BJ (cell line): ENCODE results near the gene PRKCE. TPM values are rescaled to one million over a fixed set of nuclear protein-coding genes. Genes with fewer than 3 reads are reported as not detected.

ENCODE experiments used
- CTCF ChIA-PET: fragments of 350-600 bp; formaldehyde crosslinking; extraction: SDS; loops from one replicate; lab custom pipeline; 2021; ENCODE audit warnings: antibody characterized with exemption, inconsistent platforms; lab: Yijun Ruan, JAX
- POLR2A ChIA-PET: fragments of 300-600 bp; sonication (Branson Sonifier 250); formaldehyde crosslinking; extraction: SDS; loops from one replicate; lab custom pipeline; 2021; ENCODE audit warnings: antibody characterized with exemption; lab: Charles Lee
- DNase-seq: peaks from one replicate; pipeline ENCODE4 v3.0.0-alpha.2; 2011; ENCODE audit warnings: low read depth
- H3K27me3 ChIP-seq: 2 replicates; pipeline ENCODE4 v1.6.0; 2011; ENCODE audit warnings: low read length; ENCODE audit not compliant: control insufficient read depth, insufficient read depth
- H3K36me3 ChIP-seq: 2 replicates; pipeline ENCODE4 v1.5.1; 2011; ENCODE audit warnings: low read length; ENCODE audit not compliant: control insufficient read depth, insufficient read depth
- H3K4me3 ChIP-seq: 2 replicates; pipeline ENCODE4 v1.5.1; 2011; ENCODE audit warnings: low read depth, mild to moderate bottlenecking, control low read depth, low read length
- CTCF ChIP-seq: IDR thresholded peaks from 2 replicates; pipeline ENCODE4 v1.5.1; 2011; ENCODE audit warnings: low read depth, mild to moderate bottlenecking, control low read depth, inconsistent platforms, low read length, moderate library complexity; ENCODE audit not compliant: insufficient read depth
- polyA plus RNA-seq: library from polyadenylated mRNA; depleted of rRNA; stranded (reverse); fragments of >200 nt; gene quantifications from 2 replicates; pipeline ENCODE4 v1.2.3, GENCODE V29; 2011

PRKCE gene
- polyA plus RNA-seq, 1 experiment: 19.7 TPM

- CTCF ChIA-PET: interaction anchor here (0.9 to 1.2 kb wide), 4 partner anchors 10 to 292 kb away, joined by 3 to 4 read pairs (median 3); no protein-coding TSS in a partner anchor
- DNase-seq: peak; percentile 98
- peak overlapping the region; percentile 13; the same call in 1 of the 2 replicates for H3K4me3 ChIP-seq
- POLR2A ChIA-PET: no interaction called here
- no peaks in the 10 kb centered on the region for H3K27me3 ChIP-seq
- H3K36me3 ChIP-seq: no peaks in the 10 kb centered on the region
- no peak for TF ChIP-seq CTCF
These were observed 422.1 kb downstream of the PRKCE start for GRCh38 chr2:46073540-46074046.

GRCh38 chr2:46074501-46074900, 423.0 kb downstream of the PRKCE start:
- Histone ChIP-seq H3K27me3 (no peaks in the 10 kb centered on the region), H3K36me3 (no peaks in the 10 kb centered on the region), H3K4me3 (no peak overlapping the region)
- ChIA-PET CTCF (interaction anchor here (0.6 to 1.2 kb wide), 4 partner anchors 11 to 292 kb away, joined by 3 read pairs; no protein-coding TSS in a partner anchor), POLR2A (no interaction called here)
- TF ChIP-seq CTCF: no peak
- no peak for DNase-seq

- Histone ChIP-seq H3K36me3 (no peaks in the 10 kb centered on the region), H3K27me3 (no peaks in the 10 kb centered on the region), H3K4me3 (no peak overlapping the region)
- TF ChIP-seq CTCF: no peak
- CTCF ChIA-PET: no interaction called here
- POLR2A ChIA-PET: no interaction called here
- DNase-seq: no peak
These were observed 424.4 kb downstream of the PRKCE start for GRCh38 chr2:46075848-46076247.

GRCh38 chr2:46076251-46076650, 424.8 kb downstream of the PRKCE start:
- Histone ChIP-seq H3K36me3 (no peaks in the 10 kb centered on the region), H3K4me3 (no peak overlapping the region), H3K27me3 (no peaks in the 10 kb centered on the region)
- DNase-seq: peak; percentile 62
- no peak for TF ChIP-seq CTCF
- POLR2A ChIA-PET: no interaction called here
- CTCF ChIA-PET: no interaction called here

GRCh38 chr2:46076875-46077274, 425.4 kb downstream of the PRKCE start:
- Histone ChIP-seq H3K4me3 (no peak overlapping the region), H3K36me3 (no peaks in the 10 kb centered on the region), H3K27me3 (no peaks in the 10 kb centered on the region)
- ChIA-PET CTCF (interaction anchor here (0.7 kb wide), 1 partner anchor 229 kb away, joined by 3 read pairs; no protein-coding TSS in a partner anchor), POLR2A (no interaction called here)
- DNase-seq: no peak
- no peak for TF ChIP-seq CTCF
